ENCODE results near the gene WIPI1.

DNA sequence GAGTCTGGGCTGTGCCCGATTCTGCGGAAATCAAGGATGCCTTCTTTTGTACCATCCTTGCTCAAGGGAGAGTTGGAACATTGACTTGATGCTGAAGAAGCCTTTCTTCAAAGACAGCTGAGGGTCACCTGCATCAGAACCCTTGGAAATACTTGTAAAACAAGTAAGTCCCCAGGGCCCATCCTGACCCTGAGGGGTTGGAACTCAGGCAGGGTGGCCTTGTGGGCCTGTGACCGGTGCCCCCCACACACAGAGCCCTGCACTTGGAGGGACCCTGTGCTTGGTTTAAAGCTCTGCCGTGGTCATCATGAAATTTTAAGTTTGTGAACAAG, 56.9 kb downstream of the WIPI1 start:
- TF ChIP-seq EP300 (IDR thresholded peaks at IDR 0.05; ENCODE audit: low read depth) (no peak), POLR2A (IDR thresholded peaks at IDR 0.05) (no peak)
